ENCODE results near the gene PAAF1. TPM values are rescaled to one million over a fixed set of nuclear protein-coding genes. Genes with fewer than 3 reads are reported as not detected.

PAAF1 gene
- total RNA-seq, 2 donors from 2014 or later = 31.3 to 74.3 TPM

- peak; percentile 55 for DNase-seq
- no peak overlapping the region for H3K9ac ChIP-seq (ENCODE audit: extremely low read depth, low read length, poor library complexity, severe bottlenecking)
- no peak for TF ChIP-seq CTCF (conservative IDR thresholded peaks at IDR 0.05)
- peak overlapping the region; percentile 24 for H3K27ac ChIP-seq (ENCODE audit: low read depth, low read length)
- no peaks in the 10 kb centered on the region for H3K4me1 Mint-ChIP-seq
- no peaks in the 10 kb centered on the region for H3K4me1 ChIP-seq (ENCODE audit: control insufficient read depth, insufficient read depth, low read length)
- no peaks in the 10 kb centered on the region for H3K27me3 ChIP-seq (ENCODE audit: control insufficient read depth, insufficient read depth, low read length, poor library complexity, severe bottlenecking)
- H3K4me3 Mint-ChIP-seq = no peak overlapping the region
- H3K4me3 ChIP-seq (ENCODE audit: low read length) = no peak overlapping the region
- no peaks in the 10 kb centered on the region for H3K9me3 ChIP-seq (ENCODE audit: control insufficient read depth, low read length)
- peaks cover 21% of the 10 kb centered on the region for H3K36me3 Mint-ChIP-seq (ENCODE audit: low read depth)
- no peaks in the 10 kb centered on the region for H3K27me3 Mint-ChIP-seq (ENCODE audit: insufficient read depth)
- H3K27ac Mint-ChIP-seq = peak overlapping the region; percentile 3
- H3K36me3 ChIP-seq (ENCODE audit: control insufficient read depth, insufficient read depth, low read length) = peaks cover 2% of the 10 kb centered on the region
- 77% methylated on average over 3 of the region's 3 CpGs; no CpG with 5 or more reads in 1 of the 2 experiments for WGBS, 2 experiments (ENCODE audit: insufficient coverage in 1 of 2, insufficient read length in 1 of 2)
- H3K9me3 Mint-ChIP-seq = no peaks in the 10 kb centered on the region
These were observed 38.2 kb upstream of the PAAF1 start for GRCh38 chr11:73838443-73839122.

GRCh38 chr11:73839123-73839457, 37.7 kb upstream of the PAAF1 start:
- no peak for TF ChIP-seq CTCF (conservative IDR thresholded peaks at IDR 0.05)
- Histone ChIP-seq H3K36me3 (ENCODE audit: control insufficient read depth, insufficient read depth, low read length) (peaks cover 7% of the 10 kb centered on the region), H3K9me3 (ENCODE audit: control insufficient read depth, low read length) (no peaks in the 10 kb centered on the region), H3K27ac (ENCODE audit: low read depth, low read length) (no peak overlapping the region), H3K4me3 (ENCODE audit: low read length) (no peak overlapping the region), H3K9ac (ENCODE audit: extremely low read depth, low read length, poor library complexity, severe bottlenecking) (no peak overlapping the region), H3K27me3 (ENCODE audit: control insufficient read depth, insufficient read depth, low read length, poor library complexity, severe bottlenecking) (no peaks in the 10 kb centered on the region), H3K4me1 (ENCODE audit: control insufficient read depth, insufficient read depth, low read length) (no peaks in the 10 kb centered on the region)
- Mint-ChIP-seq H3K4me1 (no peaks in the 10 kb centered on the region), H3K9me3 (no peaks in the 10 kb centered on the region), H3K36me3 (ENCODE audit: low read depth) (peaks cover 22% of the 10 kb centered on the region), H3K27me3 (ENCODE audit: insufficient read depth) (no peaks in the 10 kb centered on the region), H3K4me3 (no peak overlapping the region), H3K27ac (no peak overlapping the region)
- DNase-seq = no peak

GRCh38 chr11:73851046-73851764, 25.6 kb upstream of the PAAF1 start:
- Mint-ChIP-seq H3K27me3 (ENCODE audit: insufficient read depth) (no peaks in the 10 kb centered on the region), H3K4me3 (no peak overlapping the region), H3K4me1 (no peaks in the 10 kb centered on the region), H3K9me3 (no peaks in the 10 kb centered on the region), H3K36me3 (ENCODE audit: low read depth) (peaks cover 34% of the 10 kb centered on the region), H3K27ac (no peak overlapping the region)
- Histone ChIP-seq H3K36me3 (ENCODE audit: control insufficient read depth, insufficient read depth, low read length) (peaks cover 6% of the 10 kb centered on the region), H3K27ac (ENCODE audit: low read depth, low read length) (no peak overlapping the region), H3K9me3 (ENCODE audit: control insufficient read depth, low read length) (no peaks in the 10 kb centered on the region), H3K27me3 (ENCODE audit: control insufficient read depth, insufficient read depth, low read length, poor library complexity, severe bottlenecking) (no peaks in the 10 kb centered on the region), H3K4me1 (ENCODE audit: control insufficient read depth, insufficient read depth, low read length) (no peaks in the 10 kb centered on the region), H3K9ac (ENCODE audit: extremely low read depth, low read length, poor library complexity, severe bottlenecking) (no peak overlapping the region), H3K4me3 (ENCODE audit: low read length) (no peak overlapping the region)
- WGBS, 2 experiments (ENCODE audit: insufficient coverage in 1 of 2, insufficient read length in 1 of 2) = 80 to 98% methylated on average over 1 to 3 of the region's 3 CpGs
- no peak for TF ChIP-seq CTCF (conservative IDR thresholded peaks at IDR 0.05)
- no peak for DNase-seq
